Esophagus muscularis mucosa (tissue), 4 donors: ENCODE measurements around the gene PEAK3. TPM values are rescaled to one million over a fixed set of nuclear protein-coding genes. Genes with fewer than 3 reads are reported as not detected.

Experiments used
- DNase-seq: peaks from one replicate; pipeline ENCODE4 v3.0.0-alpha.2; 2017; ENCODE audit errors: extremely low spot score
- H3K27ac ChIP-seq, 4 donors: fragments of 200-600 bp; sonication (generic); replicated peaks in 1 of 4; 1 replicate in 3 of 4; 2 replicates in 1 of 4; pipeline ENCODE4 v1.5.1; 2016 to 2019; ENCODE audit warnings: mild to moderate bottlenecking in 1 of 4
- H3K27me3 ChIP-seq, 4 donors: fragments of 200-600 bp; sonication (generic); one replicate each; pipeline versions ENCODE4 v1.5.1 to v1.6.0; 2016 to 2019
- H3K36me3 ChIP-seq, 4 donors: fragments of 200-600 bp; sonication (generic); one replicate each; pipeline ENCODE4 v1.5.1; 2016 to 2019
- H3K4me1 ChIP-seq, 4 donors: fragments of 200-600 bp; sonication (generic); one replicate each; pipeline ENCODE4 v1.5.1; 2016 to 2019
- H3K4me3 ChIP-seq, 4 donors: fragments of 200-600 bp; sonication (generic); 1 replicate in 2 of 4; 2 replicates in 2 of 4; pipeline ENCODE4 v1.5.1; 2016 to 2019; ENCODE audit warnings: mild to moderate bottlenecking in 4 of 4, moderate library complexity in 1 of 4
- H3K9me3 ChIP-seq, 4 donors: fragments of 200-600 bp; sonication (generic); 1 replicate in 3 of 4; 2 replicates in 1 of 4; pipeline ENCODE4 v1.5.1; 2016 to 2019
- CTCF ChIP-seq, 3 experiments: fragments of 200-600 bp in 2 of 3; fragments of 450-650 bp in 1 of 3; sonication (generic) in 2 of 3; IDR thresholded peaks; one replicate each; pipeline ENCODE4 v1.5.1; 2017 to 2019; ENCODE audit warnings: antibody characterized with exemption in 3 of 3, mild to moderate bottlenecking in 2 of 3, moderate library complexity in 1 of 3
- EP300 ChIP-seq: sonication (generic); formaldehyde crosslinking; IDR thresholded peaks from one replicate; pipeline ENCODE4 v1.6.1; 2017; ENCODE audit warnings: antibody characterized with exemption
- POLR2A ChIP-seq: fragments of 450-650 bp; IDR thresholded peaks from one replicate; pipeline ENCODE4 v1.6.1; 2017; ENCODE audit warnings: antibody characterized with exemption, moderate library complexity, mild to moderate bottlenecking, low read depth
- POLR2AphosphoS5 ChIP-seq, 2 donors: sonication (generic); formaldehyde crosslinking; IDR thresholded peaks; one replicate each; pipeline ENCODE4 v1.6.1; 2017; ENCODE audit warnings: antibody characterized with exemption in 2 of 2
- WGBS: methylation state at CpG from one replicate; pipeline ENCODE4 v1.1.5; 2018; 5-methylcytosine and 5-hydroxymethylcytosine counted together
- intact Hi-C: fragments of 100-400 bp; cut with DNase I; formaldehyde crosslinking; loops from one replicate; pipeline ENCODE4 v1.15.1; 2023
- total RNA-seq, 4 donors: library from RNA; depleted of rRNA; stranded (reverse); fragments of >200 nt; gene quantifications; one replicate each; pipeline versions ENCODE4 v1.1.0 to v1.2.1, GENCODE V29; 2016

The PEAK3 gene
- 1 to 10 TPM in 3 of 4 donors, under 1 TPM in 1; 0.78 to 2.3 (median 1.3) TPM for total RNA-seq

DNA sequence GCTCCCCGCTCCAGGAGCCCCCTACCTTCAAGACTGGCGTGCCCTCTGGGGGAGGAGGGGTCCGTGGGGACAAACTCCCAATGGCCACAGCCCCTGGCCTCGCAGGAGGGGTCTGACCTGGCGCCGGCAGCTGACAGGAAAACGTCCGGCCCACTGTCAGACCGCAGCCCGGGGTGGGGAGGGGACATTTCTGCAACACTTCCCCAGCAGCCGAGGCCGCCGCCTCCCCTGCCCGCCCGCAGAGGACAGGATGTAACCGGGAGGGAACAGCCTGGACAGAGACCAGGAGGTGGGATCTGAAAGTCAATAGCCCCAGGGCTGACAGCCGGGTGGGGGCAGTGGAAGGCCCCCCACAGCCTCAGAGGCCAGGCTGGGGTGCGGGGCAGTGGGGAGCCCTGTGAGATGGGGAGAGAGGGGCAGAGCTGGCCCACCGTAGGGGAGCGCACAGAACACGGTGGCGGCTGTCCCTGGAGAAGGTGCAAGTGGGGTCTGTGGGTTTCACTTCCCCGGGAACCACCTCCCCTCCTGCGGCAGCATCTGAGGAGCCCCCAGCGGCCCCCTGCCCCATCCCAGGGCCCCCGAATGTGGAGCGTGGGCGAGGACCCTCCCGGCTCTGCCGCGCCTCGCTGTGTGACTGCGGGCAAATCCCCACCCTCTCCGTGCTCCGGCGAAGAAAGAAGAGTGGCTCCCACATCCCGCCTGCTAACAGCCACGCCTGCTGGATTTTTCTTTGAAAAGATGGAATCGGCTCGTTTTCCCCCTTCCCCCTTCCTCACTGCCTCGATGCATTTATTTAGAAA lies at the start of gene PEAK3:
PEAK3 (minus strand) TSS at position 114 of the 800 bp plus-strand sequence. CDS start 1,244 bp downstream, outside the sequence.
- intact Hi-C loops: no loop called here
- 10% methylated on average over 26 of the region's 41 CpGs for WGBS
- Histone ChIP-seq H3K27me3 (no peaks in the 10 kb centered on the region), H3K27ac (peak within 1 kb of the TSS in 3 of 4 donors; percentile 28 to 47 (median 44)), H3K9me3 (no peaks in the 10 kb centered on the region), H3K36me3 (no peaks in the 10 kb centered on the region), H3K4me1 (peaks cover 9 to 26% (median 16%) of the 10 kb centered on the region in 4 donors), H3K4me3 (peak within 1 kb of the TSS; percentile 47 to 56 (median 48))
- peak; percentile 96 for DNase-seq
- TF ChIP-seq EP300 (no peak), POLR2A (no peak), CTCF (IDR thresholded peaks at IDR 0.05) (no peak), POLR2AphosphoS5 (IDR thresholded peaks at IDR 0.05) (peak in 1 of 2 donors; percentile 62)

- no peaks in the 10 kb centered on the region for H3K27me3 ChIP-seq
- TF ChIP-seq POLR2AphosphoS5 (IDR thresholded peaks at IDR 0.05): no peak
- TF ChIP-seq EP300: no peak
- TF ChIP-seq CTCF (IDR thresholded peaks at IDR 0.05): no peak
- TF ChIP-seq POLR2A: no peak
- H3K9me3 ChIP-seq: no peaks in the 10 kb centered on the region
- intact Hi-C loops: no loop called here
- peaks cover 58 to 83% (median 75%) of the 10 kb centered on the region in 4 donors for H3K4me1 ChIP-seq
- no peak for DNase-seq
- H3K4me3 ChIP-seq: no peak overlapping the region
- 82% methylated on average over 20 of the region's 20 CpGs for WGBS
- peaks cover 0 to 11% (median 6%) of the 10 kb centered on the region in 4 donors for H3K36me3 ChIP-seq
- no peak overlapping the region for H3K27ac ChIP-seq
Measured at GRCh38 chr19:2330632-2331284, 48.8 kb upstream of the PEAK3 start.

DNA sequence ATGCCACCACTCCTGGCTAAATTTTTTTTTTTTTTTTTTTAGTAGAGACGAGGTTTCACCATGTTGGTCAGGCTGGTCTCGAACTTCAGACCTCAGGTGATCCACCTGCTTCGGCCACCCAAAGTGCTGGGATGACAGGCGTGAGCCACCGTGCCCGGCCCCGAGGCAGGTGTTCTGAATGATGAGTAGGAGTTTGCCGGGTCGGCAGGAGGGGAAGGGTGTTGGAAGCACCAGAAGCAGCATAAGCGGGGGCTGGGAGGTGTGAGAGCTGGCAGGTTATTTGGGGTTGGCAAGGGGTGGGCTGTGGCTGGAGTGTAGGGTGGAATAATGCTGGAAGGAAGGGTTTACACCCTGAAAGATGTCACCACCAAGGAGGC lies 48.3 kb upstream of the PEAK3 start:
- Histone ChIP-seq H3K27ac (no peak overlapping the region), H3K36me3 (peaks cover 0 to 16% (median 11%) of the 10 kb centered on the region in 4 donors), H3K4me1 (peaks cover 58 to 86% (median 77%) of the 10 kb centered on the region in 4 donors), H3K27me3 (no peaks in the 10 kb centered on the region), H3K4me3 (no peak overlapping the region), H3K9me3 (no peaks in the 10 kb centered on the region)
- no peak for DNase-seq
- TF ChIP-seq POLR2AphosphoS5 (IDR thresholded peaks at IDR 0.05) (no peak), POLR2A (no peak), CTCF (IDR thresholded peaks at IDR 0.05) (no peak), EP300 (no peak)
- WGBS: 72% methylated on average over 9 of the region's 10 CpGs
- intact Hi-C loops: no loop called here

DNA sequence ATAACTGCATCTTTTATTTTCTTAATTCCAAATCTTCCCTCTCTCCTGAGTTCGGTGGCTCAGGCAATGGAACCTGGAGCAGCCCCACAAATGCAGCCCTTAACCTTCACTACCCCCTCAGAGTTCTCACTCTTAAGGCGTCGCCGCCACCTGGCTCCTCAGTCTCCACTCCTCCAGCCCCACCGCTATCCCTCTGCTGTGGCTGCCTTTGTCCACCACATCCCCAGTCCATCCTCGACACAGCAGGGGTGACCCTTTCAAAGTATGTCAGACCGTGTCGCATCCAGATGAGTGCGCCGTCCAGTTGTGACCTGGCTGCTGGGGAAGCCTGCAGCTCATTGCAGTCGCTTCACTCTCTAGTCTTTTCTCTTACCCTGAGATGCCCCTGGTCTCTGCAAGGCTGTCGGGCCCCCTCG lies 47.5 kb upstream of the PEAK3 start:
- peaks cover 58 to 83% (median 76%) of the 10 kb centered on the region in 4 donors for H3K4me1 ChIP-seq
- WGBS: 53% methylated on average over 13 of the region's 13 CpGs
- H3K27ac ChIP-seq: no peak overlapping the region
- no peaks in the 10 kb centered on the region for H3K9me3 ChIP-seq
- DNase-seq: no peak
- intact Hi-C loops: loop anchor here (5.0 kb wide), 2 partner anchors 52 to 177 kb away; partner anchors contain the start of gene AP3D1
- peaks cover 0 to 19% (median 16%) of the 10 kb centered on the region in 4 donors for H3K36me3 ChIP-seq
- H3K27me3 ChIP-seq: no peaks in the 10 kb centered on the region
- H3K4me3 ChIP-seq: peak overlapping the region; percentile 87 to 100 (median 92)
- TF ChIP-seq POLR2AphosphoS5 (IDR thresholded peaks at IDR 0.05) (no peak), POLR2A (no peak), CTCF (IDR thresholded peaks at IDR 0.05) (no peak), EP300 (no peak)
